MV-4-11 (cell line): Measurements from ENCODE around the gene CA11.
A peak's percentile ranks its signal among the peaks of the same experiment; 100 is the strongest.
"Not testable (repeated sequence)": the region's sequence is repeated elsewhere in the genome, so short reads cannot be mapped to it uniquely, and the experiment has no call there.

Experiments used
- DNase-seq: peaks from one replicate; lab custom pipeline; 2025; lab: John Stamatoyannopoulos, UW

CA11 gene

DNA sequence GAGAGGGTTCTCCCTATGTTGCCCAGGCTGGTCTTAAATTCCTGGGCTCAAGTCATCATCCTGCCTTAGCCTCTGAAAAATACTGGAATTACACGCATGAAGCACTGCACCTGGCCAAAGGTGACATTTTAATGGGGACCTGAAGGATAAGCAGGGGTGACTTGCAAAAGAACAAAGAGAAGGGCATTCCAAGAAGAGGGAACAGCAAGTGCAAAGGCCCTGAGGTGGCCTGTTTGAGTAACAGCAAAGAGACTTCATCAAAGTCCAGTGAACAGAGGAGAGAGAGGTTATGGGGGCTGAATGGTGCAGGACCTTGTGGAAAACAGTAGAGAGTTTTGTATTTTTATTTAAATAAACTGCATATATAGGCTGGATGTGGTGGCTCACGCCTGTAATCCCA, 4.1 kb downstream of the CA11 start:
- DNase-seq = no peak

DNA sequence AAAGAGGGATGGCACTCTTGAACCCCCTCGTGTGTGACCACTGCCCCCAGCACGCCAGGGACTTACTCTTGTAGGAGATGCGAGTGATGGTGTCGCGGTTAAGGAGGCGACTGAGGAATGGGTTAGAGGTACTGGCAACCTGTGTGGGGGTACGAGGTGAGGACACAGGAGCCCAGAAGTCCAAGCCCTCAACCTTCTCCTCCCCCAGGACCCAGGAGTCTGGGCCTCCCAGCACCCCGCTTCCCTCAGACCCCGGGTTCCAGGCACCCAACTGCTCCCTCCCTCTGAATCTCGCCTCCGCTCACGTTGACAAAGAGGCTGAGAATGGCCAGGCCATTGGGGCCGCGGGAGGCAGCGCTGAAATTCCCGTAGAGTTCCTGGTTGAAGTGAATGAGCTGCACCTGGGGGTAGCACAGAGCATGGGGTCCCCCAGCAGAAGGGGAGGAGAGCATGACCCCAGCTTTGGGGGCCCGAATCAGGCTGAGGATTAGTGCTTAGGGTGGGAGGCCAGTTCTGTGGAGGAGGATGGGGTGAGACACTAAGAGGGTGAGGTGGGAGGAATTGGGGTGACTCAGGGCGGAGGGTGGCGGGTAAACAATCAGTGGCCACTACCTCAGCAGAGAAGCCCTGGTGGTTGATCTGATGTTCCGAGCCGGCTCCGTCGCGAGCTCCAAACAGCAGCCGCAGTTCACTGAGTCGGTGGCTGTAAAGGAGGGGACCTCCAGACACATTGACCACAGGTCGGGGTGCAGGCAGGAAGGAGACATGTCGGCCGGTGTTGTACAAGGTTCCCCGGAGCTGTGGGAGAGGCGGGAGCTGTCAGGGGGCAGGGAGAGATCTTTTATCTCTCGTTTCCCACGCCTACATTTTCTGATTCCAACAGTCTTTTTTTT, 6.3 kb downstream of the CA11 start:
- no peak for DNase-seq

DNA sequence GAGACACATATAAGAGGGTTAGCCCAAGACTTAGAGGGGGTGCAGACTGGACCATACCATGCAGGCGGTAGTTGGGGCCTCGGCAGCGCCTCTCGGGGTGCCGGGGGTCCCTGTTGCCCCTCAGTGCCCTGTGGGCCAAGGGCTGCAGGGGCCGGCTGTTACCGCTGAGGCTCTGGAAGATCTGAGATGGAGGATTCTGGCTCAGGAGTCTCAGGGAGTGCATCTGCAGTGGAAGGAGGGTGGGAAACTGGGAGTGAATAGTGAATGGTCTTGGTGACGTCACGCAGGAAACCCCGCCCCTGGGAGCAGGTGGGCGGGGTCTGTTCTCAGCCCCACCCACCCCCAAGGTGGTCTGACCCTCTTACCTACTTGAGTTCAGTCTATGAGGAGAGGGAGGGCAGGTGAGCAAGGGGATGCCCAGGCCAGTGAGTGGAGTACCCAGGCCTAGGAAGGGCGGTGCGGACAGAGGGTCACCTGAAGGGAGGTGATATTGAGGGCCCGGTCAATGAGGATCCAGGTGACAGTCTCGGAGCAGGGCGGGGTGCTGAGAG, 7.1 kb downstream of the CA11 start:
- DNase-seq = no peak

DNA sequence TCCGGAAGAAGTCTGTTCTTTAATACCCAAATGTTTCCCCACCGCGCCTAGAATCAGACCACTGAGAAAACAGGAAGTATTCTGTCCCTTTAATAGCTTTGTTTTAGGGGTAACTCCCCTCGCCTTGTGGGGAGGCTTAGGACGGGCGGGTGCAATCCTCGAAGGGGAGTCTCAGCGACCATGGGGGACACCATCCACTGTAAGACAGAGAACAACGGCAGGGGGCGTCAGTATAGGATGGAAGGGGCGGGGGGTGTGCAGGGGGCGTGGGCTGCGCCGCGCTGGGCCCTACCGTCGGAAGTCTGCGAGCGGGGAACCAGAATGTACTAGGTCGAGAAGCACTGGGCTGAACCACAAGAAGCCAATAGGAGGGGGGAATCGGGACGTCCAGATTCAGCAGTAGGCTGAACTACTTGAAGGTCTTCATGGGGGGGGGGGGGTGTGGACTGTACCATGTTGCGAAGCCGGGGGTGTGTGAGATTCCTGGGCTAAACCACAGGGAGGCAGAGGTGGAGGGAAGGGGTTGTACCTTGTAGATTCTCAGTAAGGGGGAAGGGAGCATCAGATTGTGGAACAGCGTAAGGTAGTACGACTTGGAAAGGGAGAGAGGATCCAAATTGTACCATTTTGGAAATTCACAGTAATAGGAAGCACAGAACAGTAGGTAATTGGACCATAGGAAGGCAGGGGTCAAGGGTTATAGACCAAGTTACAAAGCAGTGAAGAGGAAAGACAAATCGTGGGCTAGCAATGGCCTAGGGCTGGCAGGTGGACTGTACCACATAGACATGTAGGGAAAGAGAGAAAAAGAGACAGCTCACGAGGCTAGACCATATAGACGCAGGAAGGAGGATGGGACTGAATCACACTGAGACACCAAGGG, 7.8 kb downstream of the CA11 start:
- DNase-seq = peak; percentile 96

- peak; percentile 100 for DNase-seq
These were observed 8.5 kb downstream of the CA11 start for GRCh38 chr19:48637449-48637947.

DNA sequence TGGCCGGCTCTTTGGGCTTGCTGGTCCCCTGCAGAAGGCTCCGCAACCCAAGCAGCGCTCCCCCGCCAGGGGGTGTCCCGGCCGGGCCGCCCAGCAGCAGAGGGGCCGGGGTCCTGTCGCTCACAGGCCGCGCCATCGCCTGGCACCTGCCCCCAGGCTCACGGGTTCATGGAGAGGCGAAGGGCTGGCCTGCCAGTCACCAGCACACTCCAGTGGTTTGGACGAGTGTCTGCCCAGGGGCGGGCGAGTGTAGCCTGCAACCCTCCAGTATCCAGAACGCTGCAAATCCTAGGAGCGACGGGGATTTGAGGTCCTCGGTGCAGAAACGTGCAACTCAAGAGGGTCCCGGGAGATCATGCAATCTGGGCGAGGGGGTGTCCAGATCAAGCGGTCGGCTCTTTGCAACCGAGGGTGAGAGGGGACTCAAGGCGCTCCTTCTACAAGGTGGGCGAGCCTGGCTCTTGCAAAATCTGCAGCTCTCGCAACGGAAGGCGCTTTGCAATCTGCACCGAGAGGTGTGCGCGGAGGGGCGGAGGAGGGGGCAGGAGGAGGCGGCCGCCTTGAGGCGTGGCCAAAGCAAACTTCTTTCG, 9.0 kb downstream of the CA11 start, which contains the start of gene DBP:
Gene DBP, minus strand, starts transcription at position 521 of the 590 bp plus-strand sequence. Its CDS starts 385 bp downstream, at position 136.
- DNase-seq = peak; percentile 72

- DNase-seq = no peak
These were observed 9.8 kb downstream of the CA11 start for GRCh38 chr19:48635966-48636858.

- peak; percentile 47 for DNase-seq
These were observed 10.6 kb downstream of the CA11 start for GRCh38 chr19:48635263-48635965.

DNA sequence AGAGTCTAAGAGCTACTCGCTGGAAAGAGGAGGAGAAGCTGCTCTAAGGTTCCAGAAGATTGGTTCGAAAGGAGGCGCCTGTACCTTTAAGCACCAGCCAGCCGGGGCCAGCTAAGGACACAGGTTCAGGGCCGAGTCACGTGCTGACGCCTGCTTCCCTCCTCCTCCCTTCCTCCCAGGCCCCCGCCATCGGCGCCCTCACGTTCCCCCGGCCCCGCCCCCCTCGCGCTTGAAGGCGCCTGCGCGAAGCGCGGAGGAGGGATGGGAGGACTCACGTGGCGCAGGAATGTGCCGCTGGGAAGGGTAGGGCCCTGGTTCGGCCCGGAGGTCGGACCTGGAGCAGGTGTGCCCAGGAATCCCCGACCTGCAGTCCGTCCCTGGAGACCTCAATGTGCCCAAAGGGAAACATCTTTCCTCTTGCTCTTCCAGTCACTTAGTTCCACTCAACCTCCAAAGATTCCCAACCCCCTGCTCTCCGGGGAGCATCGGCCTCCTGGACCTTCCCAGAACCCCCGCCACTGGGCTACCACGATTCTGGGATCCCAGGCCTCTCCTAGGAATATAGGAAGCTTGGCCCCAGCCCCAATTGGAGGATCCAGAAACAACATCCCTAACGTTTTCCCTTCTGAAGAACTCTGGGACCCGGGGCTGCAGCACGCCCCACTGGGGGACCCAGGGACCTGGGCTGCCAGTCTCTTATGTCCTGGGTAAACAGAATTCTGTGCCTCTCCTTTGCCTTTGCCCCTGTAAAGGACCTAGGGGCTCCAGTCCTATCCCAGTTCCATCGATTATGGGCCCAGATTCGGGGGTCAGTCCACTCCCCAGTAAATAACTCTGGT, 11.3 kb downstream of the CA11 start:
- DNase-seq = peak; percentile 98

DNA sequence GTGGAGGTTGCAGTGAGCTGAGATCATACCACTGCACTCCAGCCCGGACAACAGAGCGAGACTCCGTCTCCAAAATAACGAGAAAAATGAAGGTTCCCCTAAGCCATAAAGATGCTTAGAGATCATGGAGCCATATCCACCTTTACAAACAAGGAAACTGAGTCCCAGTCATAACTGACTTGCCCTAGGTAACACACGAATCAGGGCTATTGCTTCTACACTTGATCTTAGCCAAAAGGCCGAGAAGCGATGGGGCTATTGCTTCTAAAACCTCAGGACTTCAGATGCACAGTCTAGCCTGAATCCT, 12.0 kb downstream of the CA11 start:
- no peak for DNase-seq

- no peak for DNase-seq
These were observed 12.6 kb downstream of the CA11 start for GRCh38 chr19:48633148-48634035.

GRCh38 chr19:48632692-48633147, 13.3 kb downstream of the CA11 start:
- peak; percentile 74 for DNase-seq

- not testable (repeated sequence) for DNase-seq
These were observed 13.7 kb downstream of the CA11 start for GRCh38 chr19:48632286-48632685.

DNA sequence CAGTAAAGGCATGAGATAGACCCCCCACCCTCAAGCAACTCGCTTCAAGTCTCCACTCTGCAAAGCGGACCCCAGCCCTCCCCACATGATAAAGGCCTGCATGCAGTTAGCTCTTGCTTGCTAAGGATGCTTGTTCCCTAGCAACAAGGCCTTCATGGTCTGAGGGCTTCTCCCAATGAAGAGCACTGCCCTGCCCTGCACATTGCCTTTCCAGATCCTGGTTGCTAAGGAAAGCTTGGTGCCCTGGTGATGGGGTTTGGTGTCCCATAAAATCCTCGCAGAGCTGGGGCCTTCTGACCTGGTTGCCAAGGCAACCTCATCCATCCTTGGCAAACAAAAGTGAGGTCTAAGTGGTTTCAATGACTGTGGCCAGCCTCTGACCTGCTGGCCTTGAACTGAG, 14.8 kb downstream of the CA11 start:
- DNase-seq = no peak

DNA sequence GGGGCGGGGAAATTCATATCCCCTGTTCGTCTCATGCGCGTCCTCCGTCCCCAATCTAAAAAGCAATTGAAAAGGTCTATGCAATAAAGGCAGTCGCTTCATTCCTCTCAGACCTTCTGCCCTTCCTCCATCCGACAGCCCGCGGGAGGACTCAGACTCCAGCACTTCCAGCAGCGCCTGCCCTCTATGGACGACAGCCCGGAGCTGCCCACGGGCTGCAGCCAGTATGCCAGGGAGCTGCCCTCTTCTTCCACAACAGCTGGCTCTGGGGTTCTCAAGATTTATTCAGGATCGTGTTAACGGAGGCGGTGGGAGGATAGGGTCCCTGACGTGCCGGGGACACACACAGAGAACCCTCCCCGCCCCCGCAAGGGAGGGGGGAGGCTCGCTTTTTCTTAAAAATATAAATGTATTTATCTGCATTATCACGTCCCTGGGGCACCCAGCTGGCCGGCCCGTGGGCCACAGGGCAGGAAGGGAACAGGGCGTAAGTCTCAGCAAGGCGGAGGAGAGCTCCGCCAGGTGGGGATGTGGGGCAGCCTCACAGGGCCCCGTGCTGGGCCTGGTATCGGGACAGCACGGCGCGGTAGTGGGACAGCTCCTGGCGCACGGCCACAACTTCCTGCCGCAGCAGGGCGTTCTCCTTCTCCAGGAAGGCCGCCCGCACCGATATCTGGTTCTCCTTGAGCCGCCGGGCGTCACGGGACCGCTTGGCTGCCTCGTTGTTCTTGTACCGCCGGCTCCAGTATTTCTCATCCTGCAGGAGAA, 15.5 kb downstream of the CA11 start:
- no peak for DNase-seq

- no peak for DNase-seq
These were observed 16.2 kb downstream of the CA11 start for GRCh38 chr19:48629599-48630295.

DNA sequence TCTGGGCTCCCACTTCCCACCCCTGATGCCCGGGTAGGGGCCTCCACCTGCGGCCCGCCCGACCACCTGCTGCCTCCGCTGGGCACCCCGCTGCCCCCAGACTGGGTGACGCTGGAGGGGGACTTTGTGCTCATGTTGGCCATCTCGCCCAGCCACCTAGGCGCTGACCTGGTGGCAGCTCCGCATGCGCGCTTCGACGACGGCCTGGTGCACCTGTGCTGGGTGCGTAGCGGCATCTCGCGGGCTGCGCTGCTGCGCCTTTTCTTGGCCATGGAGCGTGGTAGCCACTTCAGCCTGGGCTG, 16.7 kb downstream of the CA11 start:
- no peak for DNase-seq
